Measurements from ENCODE around the gene PTPN5.
A peak's percentile ranks its signal among the peaks of the same experiment; 100 is the strongest.
"Not testable (repeated sequence)": the region's sequence is repeated elsewhere in the genome, so short reads cannot be mapped to it uniquely, and the experiment has no call there.

PTPN5 gene

GRCh38 chr11:18700375-18700774 lies 91.2 kb downstream of the PTPN5 start:
- H3K4me1 ChIP-seq (ENCODE audit: control insufficient read depth, insufficient read depth, low read length, unreplicated experiment): peaks cover 20% of the 10 kb centered on the region
- no peak overlapping the region for H2AFZ ChIP-seq (ENCODE audit: low read length, unreplicated experiment)
- H3K27ac ChIP-seq (ENCODE audit: low read depth, low read length): no peak overlapping the region
- H3K36me3 ChIP-seq (ENCODE audit: insufficient read depth, low read length): no peaks in the 10 kb centered on the region
- H3K27me3 ChIP-seq (ENCODE audit: insufficient read depth, low read length): peaks cover 29% of the 10 kb centered on the region
- H3K79me2 ChIP-seq (ENCODE audit: control insufficient read depth, insufficient read depth, low read length, unreplicated experiment): no peaks in the 10 kb centered on the region
- H3K4me3 ChIP-seq (ENCODE audit: low read depth, low read length): no peak overlapping the region

GRCh38 chr11:18699848-18700261 lies 91.7 kb downstream of the PTPN5 start:
- Histone ChIP-seq H3K27ac (ENCODE audit: low read depth, low read length) (no peak overlapping the region), H3K4me3 (ENCODE audit: low read depth, low read length) (no peak overlapping the region; the same call in 1 of the 2 replicates), H2AFZ (ENCODE audit: low read length, unreplicated experiment) (no peak overlapping the region), H3K27me3 (ENCODE audit: insufficient read depth, low read length) (peaks cover 24% of the 10 kb centered on the region), H3K36me3 (ENCODE audit: insufficient read depth, low read length) (no peaks in the 10 kb centered on the region), H3K4me1 (ENCODE audit: control insufficient read depth, insufficient read depth, low read length, unreplicated experiment) (peaks cover 20% of the 10 kb centered on the region), H3K79me2 (ENCODE audit: control insufficient read depth, insufficient read depth, low read length, unreplicated experiment) (no peaks in the 10 kb centered on the region)

GRCh38 chr11:18699269-18699596 lies 92.4 kb downstream of the PTPN5 start:
- Histone ChIP-seq H3K36me3 (ENCODE audit: insufficient read depth, low read length) (no peaks in the 10 kb centered on the region), H2AFZ (ENCODE audit: low read length, unreplicated experiment) (peak overlapping the region; percentile 84), H3K4me1 (ENCODE audit: control insufficient read depth, insufficient read depth, low read length, unreplicated experiment) (peaks cover 20% of the 10 kb centered on the region), H3K27ac (ENCODE audit: low read depth, low read length) (no peak overlapping the region), H3K79me2 (ENCODE audit: control insufficient read depth, insufficient read depth, low read length, unreplicated experiment) (no peaks in the 10 kb centered on the region), H3K4me3 (ENCODE audit: low read depth, low read length) (peak overlapping the region; percentile 86), H3K27me3 (ENCODE audit: insufficient read depth, low read length) (peaks cover 18% of the 10 kb centered on the region)

- peak within 1 kb of the TSS; percentile 84 for H2AFZ ChIP-seq (ENCODE audit: low read length, unreplicated experiment)
- H3K4me3 ChIP-seq (ENCODE audit: low read depth, low read length): peak within 1 kb of the TSS; percentile 86
- peaks cover 15% of the 10 kb centered on the region for H3K27me3 ChIP-seq (ENCODE audit: insufficient read depth, low read length)
- H3K79me2 ChIP-seq (ENCODE audit: control insufficient read depth, insufficient read depth, low read length, unreplicated experiment): no peaks in the 10 kb centered on the region
- peaks cover 20% of the 10 kb centered on the region for H3K4me1 ChIP-seq (ENCODE audit: control insufficient read depth, insufficient read depth, low read length, unreplicated experiment)
- H3K36me3 ChIP-seq (ENCODE audit: insufficient read depth, low read length): no peaks in the 10 kb centered on the region
- H3K27ac ChIP-seq (ENCODE audit: low read depth, low read length): no peak within 1 kb of the TSS
Observed at GRCh38 chr11:18698341-18699268, 93.0 kb downstream of the PTPN5 start, which contains the start of gene TMEM86A. Gene TMEM86A, plus strand, starts transcription at chr11:18698779. Its CDS starts 108 bp downstream, at chr11:18698887.

- H3K27ac ChIP-seq (ENCODE audit: low read depth, low read length): no peak overlapping the region
- no peaks in the 10 kb centered on the region for H3K79me2 ChIP-seq (ENCODE audit: control insufficient read depth, insufficient read depth, low read length, unreplicated experiment)
- H2AFZ ChIP-seq (ENCODE audit: low read length, unreplicated experiment): no peak overlapping the region
- H3K4me3 ChIP-seq (ENCODE audit: low read depth, low read length): no peak overlapping the region
- peaks cover 28% of the 10 kb centered on the region for H3K4me1 ChIP-seq (ENCODE audit: control insufficient read depth, insufficient read depth, low read length, unreplicated experiment)
- H3K27me3 ChIP-seq (ENCODE audit: insufficient read depth, low read length): peaks cover 15% of the 10 kb centered on the region
- no peaks in the 10 kb centered on the region for H3K36me3 ChIP-seq (ENCODE audit: insufficient read depth, low read length)
Observed at GRCh38 chr11:18697576-18697975, 94.0 kb downstream of the PTPN5 start.

- H3K4me1 ChIP-seq (ENCODE audit: control insufficient read depth, insufficient read depth, low read length, unreplicated experiment): peaks cover 28% of the 10 kb centered on the region
- no peaks in the 10 kb centered on the region for H3K36me3 ChIP-seq (ENCODE audit: insufficient read depth, low read length)
- no peak overlapping the region for H2AFZ ChIP-seq (ENCODE audit: low read length, unreplicated experiment)
- no peaks in the 10 kb centered on the region for H3K79me2 ChIP-seq (ENCODE audit: control insufficient read depth, insufficient read depth, low read length, unreplicated experiment)
- H3K27ac ChIP-seq (ENCODE audit: low read depth, low read length): no peak overlapping the region
- H3K4me3 ChIP-seq (ENCODE audit: low read depth, low read length): no peak overlapping the region
- peaks cover 8% of the 10 kb centered on the region; the same call in 1 of the 2 replicates for H3K27me3 ChIP-seq (ENCODE audit: insufficient read depth, low read length)
Observed at GRCh38 chr11:18696638-18697225, 94.9 kb downstream of the PTPN5 start.

- H3K4me1 ChIP-seq (ENCODE audit: control insufficient read depth, insufficient read depth, low read length, unreplicated experiment): peaks cover 21% of the 10 kb centered on the region
- H3K4me3 ChIP-seq (ENCODE audit: low read depth, low read length): no peak overlapping the region
- H3K27me3 ChIP-seq (ENCODE audit: insufficient read depth, low read length): 0 out of 2 replicates have a peak, but pooled peaks cover 2% of the 10 kb centered on the region
- peak overlapping the region; percentile 52 for H2AFZ ChIP-seq (ENCODE audit: low read length, unreplicated experiment)
- H3K36me3 ChIP-seq (ENCODE audit: insufficient read depth, low read length): no peaks in the 10 kb centered on the region
- H3K79me2 ChIP-seq (ENCODE audit: control insufficient read depth, insufficient read depth, low read length, unreplicated experiment): no peaks in the 10 kb centered on the region
- no peak overlapping the region for H3K27ac ChIP-seq (ENCODE audit: low read depth, low read length)
Observed at GRCh38 chr11:18692941-18693760, 98.4 kb downstream of the PTPN5 start.

- not testable (repeated sequence) for H3K4me1 ChIP-seq (ENCODE audit: control insufficient read depth, insufficient read depth, low read length, unreplicated experiment); H3K27ac ChIP-seq (ENCODE audit: low read depth, low read length); H3K79me2 ChIP-seq (ENCODE audit: control insufficient read depth, insufficient read depth, low read length, unreplicated experiment); H3K27me3 ChIP-seq (ENCODE audit: insufficient read depth, low read length); H3K4me3 ChIP-seq (ENCODE audit: low read depth, low read length); H3K36me3 ChIP-seq (ENCODE audit: insufficient read depth, low read length); H2AFZ ChIP-seq (ENCODE audit: low read length, unreplicated experiment)
Observed at GRCh38 chr11:18691467-18692140, 100.0 kb downstream of the PTPN5 start.

GRCh38 chr11:18684267-18684666 lies 107.3 kb downstream of the PTPN5 start:
- Histone ChIP-seq H3K4me3 (ENCODE audit: low read depth, low read length) (no peak overlapping the region), H3K27ac (ENCODE audit: low read depth, low read length) (no peak overlapping the region), H2AFZ (ENCODE audit: low read length, unreplicated experiment) (no peak overlapping the region), H3K27me3 (ENCODE audit: insufficient read depth, low read length) (no peaks in the 10 kb centered on the region), H3K36me3 (ENCODE audit: insufficient read depth, low read length) (no peaks in the 10 kb centered on the region), H3K79me2 (ENCODE audit: control insufficient read depth, insufficient read depth, low read length, unreplicated experiment) (no peaks in the 10 kb centered on the region), H3K4me1 (ENCODE audit: control insufficient read depth, insufficient read depth, low read length, unreplicated experiment) (no peaks in the 10 kb centered on the region)

- Histone ChIP-seq H3K36me3 (ENCODE audit: insufficient read depth, low read length) (no peaks in the 10 kb centered on the region), H2AFZ (ENCODE audit: low read length, unreplicated experiment) (no peak overlapping the region), H3K27ac (ENCODE audit: low read depth, low read length) (no peak overlapping the region), H3K79me2 (ENCODE audit: control insufficient read depth, insufficient read depth, low read length, unreplicated experiment) (no peaks in the 10 kb centered on the region), H3K27me3 (ENCODE audit: insufficient read depth, low read length) (no peaks in the 10 kb centered on the region), H3K4me1 (ENCODE audit: control insufficient read depth, insufficient read depth, low read length, unreplicated experiment) (no peaks in the 10 kb centered on the region), H3K4me3 (ENCODE audit: low read depth, low read length) (no peak overlapping the region)
Observed at GRCh38 chr11:18682466-18682865, 109.1 kb downstream of the PTPN5 start.
